Cardiac fibroblast (primary cell): ENCODE measurements around the gene IKZF1.

ENCODE experiments used
- DNase-seq, 2 donors: peaks; one replicate each; pipeline versions ENCODE4 v3.0.0 to v3.0.0-alpha.2; 2010; ENCODE audit warnings: low read depth in 2 of 2
- H3K4me3 ChIP-seq, 2 donors: replicated peaks in 1 of 2; 1 replicate in 1 of 2; 2 replicates in 1 of 2; pipeline ENCODE4 v1.5.1; 2011; ENCODE audit warnings: low read depth in 2 of 2, low read length in 2 of 2, mild to moderate bottlenecking in 2 of 2, moderate library complexity in 1 of 2
- TF ChIP-seq, protein P1 (sequence below): IDR thresholded peaks from one replicate; pipeline ENCODE4 v1.5.1; 2011; ENCODE audit warnings: low read depth, mild to moderate bottlenecking, low read length, inconsistent platforms

IKZF1 gene

GRCh38 chr7:50377356-50377755, 72.8 kb downstream of the IKZF1 start:
- no peak for DNase-seq
- H3K4me3 ChIP-seq = no peak overlapping the region

DNA sequence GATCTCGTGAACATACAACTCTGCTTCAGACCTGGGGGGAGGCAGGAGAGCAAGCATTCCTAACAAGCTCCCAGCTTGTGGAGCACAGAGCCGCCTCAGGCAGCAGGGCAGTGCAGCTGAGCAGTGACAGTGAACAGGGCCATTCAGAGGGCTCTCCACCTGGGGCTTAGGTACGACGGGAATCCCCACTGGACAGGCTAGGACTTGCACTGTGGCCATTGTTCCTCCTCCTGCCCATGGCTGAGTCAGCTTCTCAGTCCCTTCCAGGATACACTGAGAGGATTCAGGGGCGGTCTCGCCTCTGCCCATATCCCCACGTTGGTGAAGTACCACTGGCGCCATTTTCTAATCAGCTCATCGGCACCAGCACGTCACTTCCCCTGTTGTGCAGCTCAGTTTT, 74.6 kb downstream of the IKZF1 start:
- H3K4me3 ChIP-seq = no peak overlapping the region
- TF ChIP-seq, protein P1, sequence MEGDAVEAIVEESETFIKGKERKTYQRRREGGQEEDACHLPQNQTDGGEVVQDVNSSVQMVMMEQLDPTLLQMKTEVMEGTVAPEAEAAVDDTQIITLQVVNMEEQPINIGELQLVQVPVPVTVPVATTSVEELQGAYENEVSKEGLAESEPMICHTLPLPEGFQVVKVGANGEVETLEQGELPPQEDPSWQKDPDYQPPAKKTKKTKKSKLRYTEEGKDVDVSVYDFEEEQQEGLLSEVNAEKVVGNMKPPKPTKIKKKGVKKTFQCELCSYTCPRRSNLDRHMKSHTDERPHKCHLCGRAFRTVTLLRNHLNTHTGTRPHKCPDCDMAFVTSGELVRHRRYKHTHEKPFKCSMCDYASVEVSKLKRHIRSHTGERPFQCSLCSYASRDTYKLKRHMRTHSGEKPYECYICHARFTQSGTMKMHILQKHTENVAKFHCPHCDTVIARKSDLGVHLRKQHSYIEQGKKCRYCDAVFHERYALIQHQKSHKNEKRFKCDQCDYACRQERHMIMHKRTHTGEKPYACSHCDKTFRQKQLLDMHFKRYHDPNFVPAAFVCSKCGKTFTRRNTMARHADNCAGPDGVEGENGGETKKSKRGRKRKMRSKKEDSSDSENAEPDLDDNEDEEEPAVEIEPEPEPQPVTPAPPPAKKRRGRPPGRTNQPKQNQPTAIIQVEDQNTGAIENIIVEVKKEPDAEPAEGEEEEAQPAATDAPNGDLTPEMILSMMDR = no peak
- DNase-seq = no peak

More at GRCh38 chr7:50377356-50377755, 72.8 kb downstream of the IKZF1 start:
- TF ChIP-seq, protein P1 = no peak

GRCh38 chr7:50379539-50379938, 75.0 kb downstream of the IKZF1 start:
- TF ChIP-seq, protein P1 = no peak
- no peak overlapping the region for H3K4me3 ChIP-seq
- no peak for DNase-seq

- no peak overlapping the region for H3K4me3 ChIP-seq
- TF ChIP-seq, protein P1 = no peak
- DNase-seq = no peak
These were observed 77.9 kb downstream of the IKZF1 start for GRCh38 chr7:50382455-50382854.

GRCh38 chr7:50387351-50387750, 82.8 kb downstream of the IKZF1 start:
- DNase-seq = no peak
- TF ChIP-seq, protein P1 = no peak
- no peak overlapping the region for H3K4me3 ChIP-seq

GRCh38 chr7:50389961-50390360, 85.4 kb downstream of the IKZF1 start:
- TF ChIP-seq, protein P1 = no peak
- DNase-seq = no peak
- H3K4me3 ChIP-seq = no peak overlapping the region

GRCh38 chr7:50391386-50391785, 86.9 kb downstream of the IKZF1 start:
- H3K4me3 ChIP-seq = no peak overlapping the region
- TF ChIP-seq, protein P1 = no peak
- DNase-seq = no peak
